ENCODE data around the gene TBC1D2B. TPM values are rescaled to one million over a fixed set of nuclear protein-coding genes. Genes with fewer than 3 reads are reported as not detected.

TBC1D2B gene
- total and polyA plus RNA-seq, 2 of the 4 experiments (the other 2 are of a cell fraction) = 17.7 to 28.3 TPM

GRCh38 chr15:77964193-77964592 lies 113.3 kb downstream of the TBC1D2B start:
- Histone ChIP-seq H3K56ac (ENCODE audit: extremely low read depth, insufficient read depth, low read length) (no peak overlapping the region), H3K79me1 (ENCODE audit: low read depth in 1 of 2, low read length in 2 of 2) (no peaks in the 10 kb centered on the region), H2AFZ (replicated peaks; ENCODE audit: low read length, poor library complexity) (no peak overlapping the region), H2AK9ac (replicated peaks; ENCODE audit: low read depth, low read length, poor library complexity) (no peak overlapping the region), H4K5ac (ENCODE audit: low read depth, low read length) (no peak overlapping the region), H3K9me3 (ENCODE audit: control insufficient read depth, insufficient read depth, low read length) (peaks cover 3% of the 10 kb centered on the region), H3K23ac (ENCODE audit: low read depth, low read length) (no peak overlapping the region), H3K27ac (ENCODE audit: insufficient read depth, low read length) (no peak overlapping the region), H3K9ac (ENCODE audit: low read depth, low read length) (no peak overlapping the region), H2BK120ac (ENCODE audit: low read depth, low read length) (no peak overlapping the region), H4K20me1 (ENCODE audit: insufficient read depth, low read length) (no peaks in the 10 kb centered on the region), H2AK5ac (ENCODE audit: low read depth, low read length) (no peak overlapping the region), H3K4me2 (ENCODE audit: low read depth, low read length) (no peak overlapping the region), H3K4me3 (ENCODE audit: insufficient read depth, low read depth, low read length) (no peak overlapping the region), H3K27me3 (ENCODE audit: control insufficient read depth, insufficient read depth, low read length) (peaks cover 28% of the 10 kb centered on the region), H3K9me1 (ENCODE audit: insufficient read depth, low read length) (no peaks in the 10 kb centered on the region), H3K36me3 (ENCODE audit: control insufficient read depth, insufficient read depth, low read length) (no peaks in the 10 kb centered on the region), H4K91ac (ENCODE audit: insufficient read depth, low read depth, low read length) (no peak overlapping the region), H2BK15ac (ENCODE audit: low read depth, low read length) (no peak overlapping the region), H2BK5ac (ENCODE audit: low read depth, low read length, poor library complexity, severe bottlenecking) (no peak overlapping the region), H3K14ac (replicated peaks; ENCODE audit: low read depth, low read length) (no peak overlapping the region), H3K4ac (ENCODE audit: low read depth, low read length) (no peak overlapping the region), H4K8ac (ENCODE audit: low read depth in 2 of 2, low read length in 2 of 2) (no peak overlapping the region), H3K4me1 (ENCODE audit: control insufficient read depth, insufficient read depth, low read length) (no peaks in the 10 kb centered on the region), H2BK20ac (ENCODE audit: low read depth, low read length) (no peak overlapping the region), H3K18ac (ENCODE audit: low read depth, low read length) (no peak overlapping the region)
- no peak for ATAC-seq (ENCODE audit: low read depth)
- ChIA-PET CTCF (interaction anchor here (0.6 to 1.3 kb wide), 5 partner anchors 41 to 276 kb away, joined by 3 to 7 read pairs (median 3); no protein-coding TSS in a partner anchor), POLR2A (ENCODE audit: unreplicated experiment) (no interaction called here)
- no peak for DNase-seq
- BruUV-seq (replicated peaks) = no TSS peak
- intact Hi-C loops (cut with micrococcal nuclease) = no loop called here
- dilution Hi-C loops (cut with HindIII; ENCODE audit: low sequenced_read_pairs, unreplicated experiment) = no loop called here
- in situ Hi-C loops (cut with MboI; ENCODE audit: low sequenced_read_pairs) = loop anchor here (25.0 kb wide), 1 partner anchor 473 kb away; the partner anchor contains the start of gene IREB2
- WGBS, 2 experiments (ENCODE audit: extremely low coverage in 2 of 2, insufficient read length in 1 of 2) = no CpG with 5 or more reads among the region's 1 CpG
- TF ChIP-seq RAD21 (IDR thresholded peaks at IDR 0.05; ENCODE audit: low read length) (no peak), CHD1 (IDR thresholded peaks at IDR 0.05; ENCODE audit: low read depth, low read length) (no peak), CEBPB (IDR thresholded peaks at IDR 0.05; ENCODE audit: low read depth, low read length) (no peak), POLR2A (IDR thresholded peaks at IDR 0.05; ENCODE audit: low read depth, low read length) (no peak), NFE2L2 (IDR thresholded peaks at IDR 0.05; ENCODE audit: low read depth, low read length) (no peak), RFX5 (IDR thresholded peaks at IDR 0.05; ENCODE audit: low read depth, low read length) (no peak), ELK1 (IDR thresholded peaks at IDR 0.05; ENCODE audit: borderline replicate concordance, low read depth, low read length) (no peak), FOS (IDR thresholded peaks at IDR 0.05; ENCODE audit: low read depth, low read length) (no peak), BHLHE40 (IDR thresholded peaks at IDR 0.05; ENCODE audit: low read depth, low read length) (no peak), CTCF (conservative IDR thresholded peaks at IDR 0.05; ENCODE audit: low read depth, low read length) (no peak)

Measured in IMR-90 (cell line).